ENCODE results near the gene FN3KRP.

- TF ChIP-seq REST (IDR thresholded peaks at IDR 0.05; ENCODE audit: insufficient read depth in 1 of 2, low read depth in 2 of 2, low read length in 2 of 2) (no peak), TAF1 (IDR thresholded peaks at IDR 0.05; ENCODE audit: borderline replicate concordance, insufficient read depth, low read length) (no peak), SIN3A (IDR thresholded peaks at IDR 0.05; ENCODE audit: borderline replicate concordance, insufficient read depth, low read length) (no peak), POLR2AphosphoS5 (IDR thresholded peaks at IDR 0.05; ENCODE audit: low read depth, low read length) (no peak)
Observed at GRCh38 chr17:82726427-82726826, 9.9 kb downstream of the FN3KRP start.
